ENCODE results near the gene UBE2E2.

Gene UBE2E2

DNA sequence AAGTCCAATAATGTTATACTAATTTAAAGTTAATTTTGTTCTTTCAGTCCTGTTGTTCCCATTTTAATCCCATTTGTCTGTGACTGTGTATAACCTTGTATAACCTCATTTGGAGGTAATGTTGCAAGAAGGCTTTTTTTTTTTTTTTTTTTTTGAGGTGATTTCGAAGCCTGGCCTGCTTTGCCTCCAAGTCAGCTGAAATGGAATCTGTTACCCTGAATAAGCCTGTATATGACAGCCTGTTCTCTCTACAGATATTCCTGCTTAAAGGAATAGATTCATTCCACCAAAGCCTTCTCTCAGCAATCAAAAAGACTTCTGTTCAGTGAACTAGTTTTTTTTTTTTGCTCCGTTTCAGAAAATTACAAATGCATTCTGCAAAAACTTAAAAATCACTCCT, 330.9 kb downstream of the UBE2E2 start:
- DNase-seq (ENCODE audit: low read depth in 2 of 2) = no peak

DNA sequence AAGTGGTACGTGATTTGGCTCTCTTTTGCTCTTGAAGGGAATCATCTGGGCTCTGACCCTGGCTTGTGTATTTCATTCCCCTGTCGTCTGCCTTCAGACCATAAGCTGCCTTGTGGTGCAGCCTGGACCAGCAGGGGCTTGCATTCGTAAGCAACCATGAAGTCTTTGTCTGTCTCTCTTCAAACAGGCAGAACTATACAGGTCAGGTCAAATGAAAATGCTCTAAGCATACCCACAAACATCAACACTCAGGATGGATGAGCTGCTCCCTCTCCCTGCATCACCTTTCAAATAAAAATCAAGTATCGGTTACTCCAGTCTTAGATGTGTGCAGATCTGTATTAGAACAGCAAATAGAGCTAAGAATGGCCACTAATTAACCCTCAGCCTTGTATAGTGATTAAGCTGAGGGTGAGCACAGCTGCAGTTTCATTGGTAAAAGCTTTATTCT, 334.0 kb downstream of the UBE2E2 start:
- no peak for DNase-seq (ENCODE audit: low read depth in 2 of 2)

DNA sequence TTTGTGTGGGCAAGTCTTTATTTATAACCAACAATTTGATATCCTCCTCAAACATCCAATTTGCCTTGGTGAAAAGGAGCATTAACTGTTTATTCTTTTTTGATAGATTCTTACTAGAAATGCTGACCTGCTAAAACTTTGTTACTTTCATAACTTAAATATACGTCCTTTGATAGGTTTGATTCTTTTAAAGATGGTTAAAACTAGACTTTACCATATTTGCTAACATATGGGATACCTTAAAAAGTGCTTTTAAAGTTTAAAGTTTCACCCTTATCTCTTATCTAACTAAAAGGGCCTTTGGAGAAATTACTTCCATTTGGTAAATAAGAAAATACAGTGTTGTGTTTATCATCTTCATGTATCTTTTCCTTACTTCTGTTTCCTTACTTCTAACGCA, 336.1 kb downstream of the UBE2E2 start:
- DNase-seq (ENCODE audit: low read depth in 2 of 2) = no peak

DNA sequence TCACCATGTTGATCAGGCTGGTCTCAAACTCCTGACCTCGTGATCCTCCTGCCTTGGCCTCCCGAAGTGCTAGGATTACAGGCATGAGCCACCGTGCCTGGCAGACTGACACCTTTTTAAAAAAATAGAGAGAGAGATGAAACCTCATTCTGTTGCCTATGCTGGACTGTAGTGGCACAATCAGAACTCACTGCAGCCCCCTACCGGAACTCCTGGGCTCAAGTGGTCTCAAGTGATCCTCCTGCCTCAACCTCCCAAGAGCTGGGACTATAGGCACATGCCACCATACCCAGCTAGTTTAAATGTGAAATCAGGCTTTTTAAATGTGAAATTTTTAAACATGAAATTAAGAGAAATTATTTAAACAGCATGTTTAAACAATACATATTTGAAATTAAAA, 337.5 kb downstream of the UBE2E2 start:
- no peak for DNase-seq (ENCODE audit: low read depth in 2 of 2)

DNA sequence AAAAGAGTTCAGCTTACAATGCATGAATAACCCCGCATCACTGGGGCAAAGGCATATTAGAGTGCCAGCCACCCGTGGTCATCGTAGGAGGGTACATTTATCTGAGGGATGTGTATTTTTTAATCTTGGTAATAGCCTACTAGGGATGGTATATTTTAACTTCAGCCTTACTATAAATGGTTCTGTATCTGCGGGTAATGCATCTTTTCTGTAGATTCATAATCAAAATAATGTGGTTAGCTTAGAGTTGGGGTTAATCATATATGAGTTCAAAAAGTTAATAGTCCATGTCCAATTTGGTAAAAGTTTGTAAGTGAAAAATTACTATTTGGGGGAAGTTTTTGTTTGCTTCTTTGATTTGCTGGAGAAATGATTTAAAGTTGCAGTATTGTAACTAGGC, 339.0 kb downstream of the UBE2E2 start:
- DNase-seq (ENCODE audit: low read depth in 2 of 2) = no peak

DNA sequence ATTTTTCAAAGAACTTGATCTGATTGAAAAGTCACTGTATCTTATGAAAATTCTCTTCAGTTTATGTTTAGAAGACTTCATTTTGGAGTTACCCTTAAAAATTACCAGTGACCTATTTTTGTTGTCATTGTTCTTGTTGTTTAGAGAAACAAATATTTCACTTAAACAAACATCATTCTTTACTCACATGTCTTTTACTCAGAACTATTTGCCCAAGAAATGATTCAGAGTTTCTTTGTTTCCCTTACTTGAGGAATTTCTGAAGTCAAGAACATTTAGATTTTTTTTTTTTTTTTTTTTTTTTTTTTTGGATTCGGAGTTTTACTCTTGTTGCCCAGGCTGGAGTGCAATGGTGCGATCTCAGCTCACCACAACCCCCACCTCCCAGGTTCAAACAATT, 343.1 kb downstream of the UBE2E2 start:
- no peak for DNase-seq (ENCODE audit: low read depth in 2 of 2)

DNA sequence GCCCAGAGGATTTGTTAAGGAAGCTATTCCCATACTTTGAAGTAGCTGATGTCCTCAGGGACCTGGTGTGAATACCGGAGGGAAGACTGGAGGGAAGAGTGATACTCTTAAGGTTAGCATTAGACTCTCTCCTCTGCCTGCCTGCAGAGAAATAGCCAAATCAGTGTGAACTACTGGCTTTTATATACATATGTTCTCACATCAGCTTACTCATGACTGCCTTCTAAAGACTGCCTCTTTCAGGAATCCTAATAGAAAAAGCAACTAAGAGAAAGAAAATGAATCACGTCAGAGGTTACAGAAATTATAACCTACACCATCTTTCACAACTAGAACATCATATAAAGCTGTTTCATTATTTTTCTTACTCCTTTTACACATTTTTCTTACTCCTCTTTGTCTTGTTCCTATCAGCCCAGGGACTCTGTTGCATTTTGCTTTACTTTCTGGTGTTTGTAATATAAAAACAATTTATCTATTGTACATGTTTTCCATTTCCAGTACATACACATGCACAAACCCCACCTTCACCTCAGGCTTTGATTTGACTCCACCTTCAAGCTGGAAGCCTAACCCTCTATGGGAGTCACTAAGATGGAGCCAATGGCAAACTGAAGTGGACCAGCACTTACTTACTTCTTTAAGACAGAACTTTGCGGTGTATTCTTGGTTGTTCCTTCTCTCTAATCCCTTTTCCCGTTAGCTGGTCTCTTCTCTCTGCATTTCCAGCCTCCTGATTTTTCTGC, 345.0 kb downstream of the UBE2E2 start:
- no peak for DNase-seq (ENCODE audit: low read depth in 2 of 2)

DNA sequence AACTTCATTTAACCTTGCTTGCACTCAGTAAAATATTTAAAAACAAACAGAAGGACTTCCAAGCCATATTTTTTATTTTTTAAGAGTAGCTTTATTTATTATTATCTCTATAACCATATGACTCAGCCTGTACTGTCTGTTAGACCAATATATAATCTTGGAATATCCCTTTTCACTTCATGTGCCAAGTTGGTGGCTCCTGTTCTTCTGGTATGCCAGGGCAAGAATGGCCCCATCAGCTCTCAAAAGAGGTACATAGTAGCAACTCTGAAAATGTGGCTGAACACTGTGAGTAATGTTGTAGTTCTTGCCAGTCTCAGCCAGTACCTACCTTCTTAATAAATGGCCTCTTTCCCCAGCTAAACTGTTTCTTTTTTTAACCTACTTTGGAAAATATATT, 345.6 kb downstream of the UBE2E2 start:
- DNase-seq (ENCODE audit: low read depth in 2 of 2) = no peak

DNA sequence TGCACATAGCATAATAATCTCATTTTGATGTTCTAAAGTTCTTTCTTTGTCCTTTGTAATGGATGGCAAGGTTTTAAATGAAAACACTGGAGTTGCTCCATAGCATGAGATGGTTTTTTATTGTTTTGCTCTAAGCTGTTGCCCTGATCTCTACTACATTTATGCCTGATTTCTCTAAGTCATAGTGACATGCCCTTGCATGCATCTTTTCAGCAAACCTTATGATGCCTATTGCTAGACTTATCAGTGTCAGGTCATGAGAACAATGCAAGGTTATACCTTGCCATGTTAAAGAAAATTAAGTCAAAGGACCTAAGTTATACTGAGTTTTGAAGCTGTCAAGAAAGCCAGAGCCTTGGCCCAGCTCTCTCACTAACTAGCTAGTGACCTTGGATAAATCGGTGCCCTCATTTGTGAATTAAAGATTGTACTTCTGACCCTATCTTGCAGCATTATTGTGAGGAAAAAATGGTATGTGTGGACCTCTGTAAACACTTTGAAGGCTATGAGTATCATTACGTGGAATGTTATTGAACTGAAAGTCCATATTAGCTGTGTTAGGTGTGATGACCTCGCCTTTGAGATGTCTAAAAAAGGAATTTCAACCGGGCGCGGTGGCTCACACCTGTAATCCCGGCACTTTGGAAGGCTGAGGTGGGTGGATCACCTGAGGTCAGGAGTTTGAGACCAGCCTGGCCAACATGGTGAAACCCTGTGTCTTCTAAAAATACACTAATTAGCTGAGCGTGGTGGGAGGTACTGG, 346.2 kb downstream of the UBE2E2 start:
- no peak for DNase-seq (ENCODE audit: low read depth in 2 of 2)

DNA sequence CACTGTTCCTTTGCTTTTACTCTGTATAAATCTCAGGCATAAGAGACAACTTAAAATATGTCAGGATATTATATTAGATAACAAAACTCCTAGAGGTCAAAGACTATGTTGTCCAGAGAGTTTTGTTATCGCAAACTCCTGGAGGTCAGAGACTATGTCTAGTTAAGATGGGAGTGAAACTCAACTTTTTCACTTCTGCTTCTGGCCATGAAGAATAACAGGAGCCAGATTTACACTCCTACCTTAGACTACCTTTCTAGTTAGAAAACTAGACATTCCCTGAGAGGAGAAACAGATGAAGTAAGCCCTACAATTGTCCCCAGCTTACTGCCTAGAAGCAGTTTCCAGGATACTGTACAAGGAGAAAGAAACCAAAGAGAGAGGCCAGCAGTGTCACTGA, 347.3 kb downstream of the UBE2E2 start:
- no peak for DNase-seq (ENCODE audit: low read depth in 2 of 2)

DNA sequence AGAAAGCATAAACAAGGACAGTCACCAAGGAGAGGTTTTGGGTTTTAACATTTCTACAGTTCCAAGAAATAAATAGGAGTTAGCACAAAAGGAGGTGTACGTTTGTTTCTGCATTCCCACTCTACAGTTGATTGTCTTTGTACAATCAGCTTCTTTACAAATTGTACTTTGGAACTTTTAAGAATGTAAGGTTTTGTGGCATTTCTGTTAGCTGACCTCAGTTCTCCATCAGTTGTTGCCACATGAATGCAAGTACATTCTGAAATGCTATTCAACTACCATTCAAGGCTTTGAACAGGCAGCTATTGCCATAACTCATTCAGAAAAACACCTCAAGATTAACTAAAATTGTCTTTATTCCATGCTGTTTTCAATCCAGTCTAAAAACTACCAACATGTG, 349.4 kb downstream of the UBE2E2 start:
- DNase-seq (ENCODE audit: low read depth in 2 of 2) = no peak

DNA sequence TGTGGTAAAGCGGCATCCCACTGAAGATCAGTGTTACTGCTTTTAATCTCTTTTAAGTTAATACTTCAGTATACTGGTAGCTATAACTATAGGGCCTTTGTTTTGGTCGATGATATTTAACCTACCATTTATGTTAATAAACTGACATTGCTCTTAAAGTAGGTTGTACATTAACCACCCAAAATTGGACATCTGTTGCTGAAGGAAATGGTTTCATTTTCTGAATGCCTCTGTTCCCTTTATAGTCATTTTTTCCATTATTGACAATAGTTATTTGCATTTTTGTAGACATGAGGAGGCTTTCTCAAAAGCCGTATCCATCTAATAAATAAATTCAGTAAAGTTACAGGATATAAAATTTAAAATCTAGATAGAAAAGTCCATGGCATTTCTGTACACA, 350.2 kb downstream of the UBE2E2 start:
- no peak for DNase-seq (ENCODE audit: low read depth in 2 of 2)

DNA sequence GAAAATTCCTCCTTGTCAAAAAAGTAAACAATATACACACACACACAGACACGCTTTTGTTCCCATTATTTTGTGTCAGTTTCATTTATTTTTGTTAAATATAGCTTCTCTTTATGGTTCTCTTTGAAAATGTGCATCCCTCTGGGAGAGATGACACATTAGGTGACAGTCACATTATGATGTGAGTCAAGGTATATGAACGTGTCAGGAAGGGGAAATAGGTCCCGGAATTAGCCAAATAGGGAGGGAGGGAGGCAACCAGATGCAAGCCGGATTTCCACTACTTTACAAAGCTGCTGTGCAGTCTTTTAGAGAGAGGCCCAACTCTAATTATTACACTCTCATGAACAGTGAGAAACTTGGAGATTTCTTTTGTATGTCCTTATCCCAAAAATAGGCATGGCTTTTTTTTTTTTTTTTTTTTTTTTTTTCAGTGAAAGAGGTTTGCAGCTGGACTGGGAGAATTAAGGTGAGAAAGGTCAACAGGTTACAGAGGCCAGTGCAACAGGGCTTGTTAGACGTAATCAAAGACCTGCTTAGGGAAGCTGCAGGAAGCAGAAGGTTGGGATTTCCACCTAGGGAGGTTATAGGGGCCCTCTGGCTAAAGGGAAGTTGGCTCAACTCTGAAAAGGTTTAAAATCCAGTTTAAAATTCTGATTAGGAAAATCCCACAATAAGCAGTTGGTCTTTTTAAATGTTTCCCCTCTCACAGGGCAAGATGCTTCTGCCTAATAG, 362.1 kb downstream of the UBE2E2 start:
- no peak for DNase-seq (ENCODE audit: low read depth in 2 of 2)

DNA sequence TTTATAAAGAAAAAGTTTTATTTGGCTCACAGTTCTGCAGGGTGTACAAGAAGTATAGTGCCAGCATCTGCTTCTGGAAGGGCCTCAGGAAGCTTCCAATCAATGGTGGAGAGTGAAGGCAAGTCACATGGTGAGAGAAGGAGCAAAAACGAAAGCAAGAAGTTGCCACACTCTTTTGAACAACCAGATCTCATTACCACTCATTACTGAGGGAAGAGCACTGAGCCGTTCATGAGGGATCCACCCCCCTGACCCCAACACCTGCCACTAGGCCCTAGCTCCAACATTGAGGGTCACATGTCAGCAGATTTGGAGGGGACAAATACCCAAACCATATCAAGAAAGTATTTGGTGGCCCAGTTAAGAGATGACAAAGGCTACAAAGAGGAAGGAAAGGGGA, 363.4 kb downstream of the UBE2E2 start:
- DNase-seq (ENCODE audit: low read depth in 2 of 2) = no peak

DNA sequence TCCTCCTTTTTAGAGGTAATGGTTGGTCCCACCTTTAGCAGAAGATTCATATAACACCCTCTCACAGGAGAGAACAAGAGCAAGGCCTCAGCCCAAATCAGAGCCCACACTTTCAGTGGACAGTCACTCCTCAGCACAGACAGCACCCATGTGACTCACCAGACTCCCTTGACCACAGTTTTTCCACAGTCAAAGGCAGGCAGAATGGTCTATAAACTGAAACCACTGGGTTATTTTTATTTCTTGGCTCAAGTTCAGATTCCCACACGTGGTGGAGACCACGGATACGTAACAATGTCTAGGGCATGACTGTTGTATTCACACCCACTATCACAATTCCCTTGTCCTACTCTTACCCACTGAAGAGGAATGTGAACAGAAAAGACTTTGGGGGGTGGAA, 364.8 kb downstream of the UBE2E2 start:
- DNase-seq (ENCODE audit: low read depth in 2 of 2) = no peak

DNA sequence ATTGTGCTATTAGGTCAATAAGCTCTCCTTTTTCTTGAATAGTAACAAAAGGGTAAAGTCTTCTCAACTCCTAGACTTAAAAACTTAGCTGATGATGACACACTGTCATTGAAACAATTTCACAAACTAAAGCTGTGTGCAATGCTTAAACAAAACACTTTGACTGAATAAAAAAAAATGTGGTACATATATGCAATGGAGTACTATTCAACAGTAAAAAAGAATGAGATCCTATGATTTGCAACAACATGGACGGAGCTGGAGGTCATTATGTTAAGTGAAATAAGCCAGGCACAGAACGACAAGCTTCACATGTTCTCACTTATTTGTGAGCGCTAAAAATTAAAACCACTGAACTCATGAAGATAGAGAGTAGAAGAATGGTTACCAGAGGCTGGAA, 370.7 kb downstream of the UBE2E2 start:
- no peak for DNase-seq (ENCODE audit: low read depth in 2 of 2)

DNA sequence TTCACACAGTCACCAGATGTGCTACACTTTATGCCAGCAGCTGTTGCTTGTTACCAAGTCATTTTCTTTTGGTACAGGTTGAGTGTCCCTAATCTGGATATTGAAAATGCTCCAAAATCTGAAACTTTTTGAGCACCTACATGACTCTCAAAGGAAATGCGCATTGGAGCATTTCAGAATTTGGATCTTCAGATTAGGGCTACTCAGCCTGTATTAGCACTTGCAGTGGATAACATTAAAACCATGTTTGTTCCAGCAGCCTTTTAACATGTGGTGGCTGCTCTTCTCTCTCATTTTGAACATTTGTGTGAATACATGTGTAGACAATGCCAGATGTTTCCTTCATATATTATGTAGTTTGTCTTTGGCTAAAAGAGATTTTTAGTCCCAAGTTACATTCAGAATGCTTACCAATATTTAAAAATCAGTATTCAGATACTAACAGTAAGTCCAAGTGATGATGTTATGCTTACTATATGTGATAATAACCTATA, 371.7 kb downstream of the UBE2E2 start:
- no peak for DNase-seq (ENCODE audit: low read depth in 2 of 2)

DNA sequence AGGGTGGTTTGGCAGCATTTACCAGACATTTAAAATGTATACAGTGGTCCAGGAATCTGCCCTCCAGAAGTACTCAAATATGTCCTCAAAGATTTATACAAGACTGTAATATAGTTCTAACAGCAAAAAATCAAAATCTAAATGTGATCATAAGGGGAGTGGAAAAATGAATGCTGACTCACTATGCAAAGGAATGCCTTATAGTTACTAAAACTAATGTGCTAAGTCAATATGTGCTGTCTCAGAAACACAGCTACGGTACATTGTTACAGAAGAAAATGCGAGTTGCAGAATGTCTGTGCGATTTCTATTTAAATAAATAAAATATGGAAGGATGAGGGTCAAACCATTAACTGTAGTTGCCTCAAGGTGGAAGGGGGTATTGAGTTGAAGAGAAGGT, 372.6 kb downstream of the UBE2E2 start:
- no peak for DNase-seq (ENCODE audit: low read depth in 2 of 2)

DNA sequence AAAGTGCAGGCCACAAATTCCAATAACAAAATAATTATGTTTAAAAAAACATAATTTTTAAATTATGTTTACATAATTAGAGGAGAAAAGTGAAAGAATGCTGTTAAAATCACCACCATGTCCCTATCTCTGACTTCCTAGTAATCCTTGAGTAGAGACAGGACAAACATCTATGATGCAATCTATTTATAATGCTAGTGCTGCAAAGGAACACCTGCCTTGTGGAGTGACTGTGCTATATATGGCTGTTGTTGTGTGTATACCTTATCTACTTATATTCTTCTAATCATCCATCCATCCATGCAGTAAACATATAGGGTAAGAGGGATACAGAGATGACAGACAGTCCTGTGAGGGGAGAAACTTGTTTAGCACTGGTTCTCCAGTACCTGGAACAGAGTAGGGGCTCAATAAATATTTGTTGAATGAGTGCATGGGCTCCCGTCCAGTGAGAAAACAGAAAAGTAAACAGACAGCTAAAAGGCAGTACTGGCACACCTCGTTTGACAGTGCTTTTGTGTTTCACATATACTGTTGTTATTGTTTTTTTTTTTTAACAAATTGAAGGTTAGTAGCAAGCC, 373.3 kb downstream of the UBE2E2 start:
- no peak for DNase-seq (ENCODE audit: low read depth in 2 of 2)

DNA sequence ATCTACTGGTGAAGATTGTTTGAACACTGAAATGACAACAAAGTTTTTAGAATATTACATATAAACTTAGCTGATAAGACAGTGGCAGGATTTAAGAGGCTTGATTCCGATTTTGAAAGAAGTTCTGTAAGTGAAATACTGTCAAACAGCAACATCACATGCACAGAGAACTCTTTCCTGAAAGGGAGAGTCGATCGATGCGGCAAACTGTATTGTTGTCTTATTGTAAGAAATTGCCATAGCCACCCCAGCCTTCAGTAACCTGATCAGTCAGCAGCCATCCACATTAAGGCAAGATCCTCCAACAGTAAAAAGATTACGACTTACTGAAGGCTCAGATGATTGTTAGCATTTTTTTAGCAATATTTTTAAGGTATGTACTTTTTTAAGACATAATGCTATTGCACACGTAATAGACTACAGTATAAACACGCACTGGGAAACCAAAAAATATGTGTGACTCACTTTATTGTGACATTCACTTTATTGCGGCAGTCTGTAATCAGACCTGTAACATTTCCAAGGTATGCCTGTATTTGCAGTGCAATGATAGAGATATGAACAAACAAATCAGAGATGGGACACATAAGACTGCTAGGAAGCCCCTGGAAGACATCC, 377.1 kb downstream of the UBE2E2 start:
- no peak for DNase-seq (ENCODE audit: low read depth in 2 of 2)

DNA sequence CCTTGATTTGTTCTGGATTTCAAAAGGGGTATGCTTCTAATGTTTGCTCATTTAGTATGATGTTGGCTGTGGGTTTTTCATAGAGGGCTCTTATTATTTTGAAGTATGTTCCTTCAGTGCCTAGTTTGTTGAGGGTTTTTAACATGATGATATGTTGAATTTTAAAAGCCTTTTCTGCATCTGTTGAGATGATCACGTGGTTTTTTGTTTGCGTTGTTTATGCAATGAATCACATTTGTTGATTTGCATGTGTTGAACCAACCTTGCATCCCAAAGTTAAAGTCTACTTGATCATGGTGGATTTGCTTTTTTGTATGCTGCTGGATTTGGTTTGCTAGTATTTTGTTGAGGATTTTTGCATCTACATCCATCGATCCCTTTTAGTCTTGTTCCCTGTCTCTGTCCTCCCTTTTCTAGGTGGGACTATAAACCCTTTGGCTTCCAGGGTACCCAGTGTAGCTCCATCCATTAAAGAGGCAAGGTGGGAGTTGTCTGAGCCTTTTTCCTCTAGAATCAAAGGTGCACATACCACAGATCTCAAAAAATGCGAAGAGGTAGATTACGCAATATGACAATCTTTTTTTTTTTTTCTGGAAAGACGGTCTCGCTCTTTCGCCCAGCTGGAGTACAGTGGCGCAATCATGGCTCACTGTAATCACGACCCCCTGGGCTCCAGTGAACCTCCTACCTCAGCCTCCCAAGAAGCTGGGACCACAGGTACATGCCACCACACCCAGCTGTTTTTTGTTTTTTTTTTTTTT, 381.0 kb downstream of the UBE2E2 start:
- no peak for DNase-seq (ENCODE audit: low read depth in 2 of 2)

All from stimulated activated CD4-positive, alpha-beta T cell treated with anti-CD3 and anti-CD28 coated beads, Interleukin-12 subunit alpha, Interleukin-12 subunit beta, amount 100 ng/mL, for 24 hours (primary cell).